Measurements from ENCODE around the gene AFAP1L1. TPM values are rescaled to one million over a fixed set of nuclear protein-coding genes. Genes with fewer than 3 reads are reported as not detected.
A peak's percentile ranks its signal among the peaks of the same experiment; 100 is the strongest.

AFAP1L1 gene
- total RNA-seq, 1 donor = 2.3 TPM

GRCh38 chr5:149247726-149248125, 23.9 kb upstream of the AFAP1L1 start:
- DNase-seq (ENCODE audit: low read depth) = no peak
- no peak overlapping the region for H3K4me3 ChIP-seq (ENCODE audit: low read depth, low read length)
- TF ChIP-seq CTCF (IDR thresholded peaks at IDR 0.05; ENCODE audit: insufficient read depth, low read length) = no peak

- no peak for DNase-seq (ENCODE audit: low read depth)
- no peak overlapping the region for H3K4me3 ChIP-seq (ENCODE audit: low read depth, low read length)
- no peak for TF ChIP-seq CTCF (IDR thresholded peaks at IDR 0.05; ENCODE audit: insufficient read depth, low read length)
Measured at GRCh38 chr5:149251546-149251945, 20.1 kb upstream of the AFAP1L1 start.

- H3K4me3 ChIP-seq (ENCODE audit: low read depth, low read length) = no peak overlapping the region
- TF ChIP-seq CTCF (IDR thresholded peaks at IDR 0.05; ENCODE audit: insufficient read depth, low read length) = no peak
- DNase-seq (ENCODE audit: low read depth) = peak; percentile 29
Measured at GRCh38 chr5:149254506-149254905, 17.2 kb upstream of the AFAP1L1 start.

- H3K4me3 ChIP-seq (ENCODE audit: low read depth, low read length) = no peak overlapping the region
- TF ChIP-seq CTCF (IDR thresholded peaks at IDR 0.05; ENCODE audit: insufficient read depth, low read length) = no peak
- no peak for DNase-seq (ENCODE audit: low read depth)
Measured at GRCh38 chr5:149256451-149256850, 15.2 kb upstream of the AFAP1L1 start.

GRCh38 chr5:149257131-149257530, 14.5 kb upstream of the AFAP1L1 start:
- no peak overlapping the region for H3K4me3 ChIP-seq (ENCODE audit: low read depth, low read length)
- DNase-seq (ENCODE audit: low read depth) = no peak
- TF ChIP-seq CTCF (IDR thresholded peaks at IDR 0.05; ENCODE audit: insufficient read depth, low read length) = no peak

- no peak for TF ChIP-seq CTCF (IDR thresholded peaks at IDR 0.05; ENCODE audit: insufficient read depth, low read length)
- no peak overlapping the region for H3K4me3 ChIP-seq (ENCODE audit: low read depth, low read length)
- peak; percentile 35 for DNase-seq (ENCODE audit: low read depth)
Measured at GRCh38 chr5:149257889-149258705, 13.6 kb upstream of the AFAP1L1 start.

- DNase-seq (ENCODE audit: low read depth) = no peak
- no peak for TF ChIP-seq CTCF (IDR thresholded peaks at IDR 0.05; ENCODE audit: insufficient read depth, low read length)
- H3K4me3 ChIP-seq (ENCODE audit: low read depth, low read length) = no peak overlapping the region
Measured at GRCh38 chr5:149260761-149261160, 10.9 kb upstream of the AFAP1L1 start.
